Esophagus squamous epithelium (tissue), 4 donors: Measurements from ENCODE around the gene CREB3L2.

Source experiments
- POLR2A ChIP-seq, 4 donors: fragments of 450-650 bp; IDR thresholded peaks; one replicate each; pipeline ENCODE4 v1.6.1; 2017; ENCODE audit warnings: antibody characterized with exemption in 4 of 4, mild to moderate bottlenecking in 4 of 4, moderate library complexity in 3 of 4
- TF ChIP-seq, protein P1 (sequence below), 6 experiments: fragments of 450-650 bp in 4 of 6; fragments of 200-600 bp in 2 of 6; sonication (generic) in 2 of 6; IDR thresholded peaks; one replicate each; pipeline ENCODE4 v1.5.1; 2016 to 2019; ENCODE audit warnings: antibody characterized with exemption in 6 of 6, mild to moderate bottlenecking in 4 of 6, moderate library complexity in 4 of 6

GRCh38 chr7:137990251-137990941 is 11.5 kb downstream of the CREB3L2 start:
- TF ChIP-seq, protein P1, sequence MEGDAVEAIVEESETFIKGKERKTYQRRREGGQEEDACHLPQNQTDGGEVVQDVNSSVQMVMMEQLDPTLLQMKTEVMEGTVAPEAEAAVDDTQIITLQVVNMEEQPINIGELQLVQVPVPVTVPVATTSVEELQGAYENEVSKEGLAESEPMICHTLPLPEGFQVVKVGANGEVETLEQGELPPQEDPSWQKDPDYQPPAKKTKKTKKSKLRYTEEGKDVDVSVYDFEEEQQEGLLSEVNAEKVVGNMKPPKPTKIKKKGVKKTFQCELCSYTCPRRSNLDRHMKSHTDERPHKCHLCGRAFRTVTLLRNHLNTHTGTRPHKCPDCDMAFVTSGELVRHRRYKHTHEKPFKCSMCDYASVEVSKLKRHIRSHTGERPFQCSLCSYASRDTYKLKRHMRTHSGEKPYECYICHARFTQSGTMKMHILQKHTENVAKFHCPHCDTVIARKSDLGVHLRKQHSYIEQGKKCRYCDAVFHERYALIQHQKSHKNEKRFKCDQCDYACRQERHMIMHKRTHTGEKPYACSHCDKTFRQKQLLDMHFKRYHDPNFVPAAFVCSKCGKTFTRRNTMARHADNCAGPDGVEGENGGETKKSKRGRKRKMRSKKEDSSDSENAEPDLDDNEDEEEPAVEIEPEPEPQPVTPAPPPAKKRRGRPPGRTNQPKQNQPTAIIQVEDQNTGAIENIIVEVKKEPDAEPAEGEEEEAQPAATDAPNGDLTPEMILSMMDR (IDR thresholded peaks at IDR 0.05) = no peak
- no peak for TF ChIP-seq POLR2A (IDR thresholded peaks at IDR 0.05)
